ENCODE results near the gene SPTBN1.

SPTBN1 gene

GRCh38 chr2:54574860-54575247 lies 118.7 kb downstream of the SPTBN1 start (continued):
- no peak for TF ChIP-seq TSHZ2 (CRISPR knock-in tag; IDR thresholded peaks at IDR 0.05)
- no peak for TF ChIP-seq ESRRG (CRISPR knock-in tag; IDR thresholded peaks at IDR 0.05)
- TF ChIP-seq ARNTL (CRISPR knock-in tag; IDR thresholded peaks at IDR 0.05; ENCODE audit: borderline replicate concordance, low read depth): no peak
- TF ChIP-seq ZFP3 (CRISPR knock-in tag; IDR thresholded peaks at IDR 0.05): no peak
- TF ChIP-seq ZNF565 (CRISPR knock-in tag; conservative IDR thresholded peaks at IDR 0.05; ENCODE audit: low read depth): no peak
- no peak for TF ChIP-seq CREB5 (CRISPR knock-in tag; IDR thresholded peaks at IDR 0.05; ENCODE audit: low read depth)
- TF ChIP-seq CSRNP3 (CRISPR knock-in tag; IDR thresholded peaks at IDR 0.05): no peak

GRCh38 chr2:54575379-54575888 lies 119.3 kb downstream of the SPTBN1 start:
- no peak for ATAC-seq
- TF ChIP-seq ISL1 (CRISPR knock-in tag; IDR thresholded peaks at IDR 0.05): no peak
- TF ChIP-seq ESRRG (CRISPR knock-in tag; IDR thresholded peaks at IDR 0.05): no peak
- no peak for TF ChIP-seq SNAI2 (CRISPR knock-in tag; IDR thresholded peaks at IDR 0.05)
- TF ChIP-seq TCF4 (CRISPR knock-in tag; IDR thresholded peaks at IDR 0.05; ENCODE audit: borderline replicate concordance): no peak
- no peak for TF ChIP-seq ZNF8 (CRISPR knock-in tag; IDR thresholded peaks at IDR 0.05)
- no peak for TF ChIP-seq OSR1 (CRISPR knock-in tag; IDR thresholded peaks at IDR 0.05)
- TF ChIP-seq ZC3H10 (CRISPR knock-in tag; IDR thresholded peaks at IDR 0.05): no peak
- no peak for TF ChIP-seq GLIS3 (CRISPR knock-in tag; IDR thresholded peaks at IDR 0.05)
- no peak for TF ChIP-seq ZNF565 (CRISPR knock-in tag; conservative IDR thresholded peaks at IDR 0.05; ENCODE audit: low read depth)
- TF ChIP-seq ZFP3 (CRISPR knock-in tag; IDR thresholded peaks at IDR 0.05): no peak
- TF ChIP-seq TOX (CRISPR knock-in tag; IDR thresholded peaks at IDR 0.05; ENCODE audit: borderline replicate concordance): no peak
- no peak for TF ChIP-seq PATZ1 (CRISPR knock-in tag; IDR thresholded peaks at IDR 0.05; ENCODE audit: borderline replicate concordance)
- TF ChIP-seq BACH2 (CRISPR knock-in tag; IDR thresholded peaks at IDR 0.05; ENCODE audit: borderline replicate concordance): no peak
- no peak for TF ChIP-seq ARNTL (CRISPR knock-in tag; IDR thresholded peaks at IDR 0.05; ENCODE audit: borderline replicate concordance, low read depth)
- no peak for TF ChIP-seq RARB (CRISPR knock-in tag; IDR thresholded peaks at IDR 0.05)
- no peak for TF ChIP-seq POU6F1 (CRISPR knock-in tag; IDR thresholded peaks at IDR 0.05; ENCODE audit: borderline replicate concordance, low read depth)
- no peak for TF ChIP-seq CREB5 (CRISPR knock-in tag; IDR thresholded peaks at IDR 0.05; ENCODE audit: low read depth)
- no peak for TF ChIP-seq PPARA (CRISPR knock-in tag; IDR thresholded peaks at IDR 0.05; ENCODE audit: borderline replicate concordance)
- no peak for TF ChIP-seq CSRNP3 (CRISPR knock-in tag; IDR thresholded peaks at IDR 0.05)
- TF ChIP-seq ZNF70 (CRISPR knock-in tag; IDR thresholded peaks at IDR 0.05): no peak
